Upper lobe of left lung (tissue), 4 donors: ENCODE results near the gene CABYR.

ENCODE experiments used
- EP300 ChIP-seq, 4 donors: sonication (generic); formaldehyde crosslinking; IDR thresholded peaks; one replicate each; pipeline ENCODE4 v1.5.1; 2017; ENCODE audit warnings: antibody characterized with exemption in 4 of 4, control low read depth in 2 of 4
- POLR2AphosphoS5 ChIP-seq, 2 donors: sonication (generic); formaldehyde crosslinking; IDR thresholded peaks; one replicate each; pipeline ENCODE4 v1.5.1; 2017; ENCODE audit warnings: antibody characterized with exemption in 2 of 2
- TF ChIP-seq, protein P1 (sequence below), 6 experiments: fragments of 450-650 bp in 4 of 6; fragments of 200-600 bp in 2 of 6; sonication (generic) in 2 of 6; IDR thresholded peaks; one replicate each; pipeline ENCODE4 v1.5.1; 2016 to 2019; ENCODE audit warnings: antibody characterized with exemption in 6 of 6

DNA sequence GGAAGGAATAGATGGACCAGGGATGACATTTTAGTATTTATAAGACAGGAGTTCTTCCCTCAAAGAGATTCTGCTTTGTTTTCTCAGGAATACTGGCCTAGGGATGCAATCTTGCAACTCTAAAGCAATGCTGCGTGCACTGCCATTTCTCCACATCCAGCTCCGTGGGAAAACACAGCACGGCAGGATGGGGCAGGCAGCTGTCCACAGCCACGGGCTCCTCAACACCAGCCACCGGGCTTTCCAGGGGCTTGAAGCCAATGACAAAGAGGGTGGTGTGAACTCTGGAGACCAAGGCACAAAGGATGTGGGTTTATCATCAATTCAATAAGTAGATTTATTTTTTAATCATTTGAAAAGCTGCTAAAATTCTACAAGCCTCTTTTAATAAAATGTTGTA lies 49.3 kb downstream of the CABYR start:
- TF ChIP-seq, protein P1, sequence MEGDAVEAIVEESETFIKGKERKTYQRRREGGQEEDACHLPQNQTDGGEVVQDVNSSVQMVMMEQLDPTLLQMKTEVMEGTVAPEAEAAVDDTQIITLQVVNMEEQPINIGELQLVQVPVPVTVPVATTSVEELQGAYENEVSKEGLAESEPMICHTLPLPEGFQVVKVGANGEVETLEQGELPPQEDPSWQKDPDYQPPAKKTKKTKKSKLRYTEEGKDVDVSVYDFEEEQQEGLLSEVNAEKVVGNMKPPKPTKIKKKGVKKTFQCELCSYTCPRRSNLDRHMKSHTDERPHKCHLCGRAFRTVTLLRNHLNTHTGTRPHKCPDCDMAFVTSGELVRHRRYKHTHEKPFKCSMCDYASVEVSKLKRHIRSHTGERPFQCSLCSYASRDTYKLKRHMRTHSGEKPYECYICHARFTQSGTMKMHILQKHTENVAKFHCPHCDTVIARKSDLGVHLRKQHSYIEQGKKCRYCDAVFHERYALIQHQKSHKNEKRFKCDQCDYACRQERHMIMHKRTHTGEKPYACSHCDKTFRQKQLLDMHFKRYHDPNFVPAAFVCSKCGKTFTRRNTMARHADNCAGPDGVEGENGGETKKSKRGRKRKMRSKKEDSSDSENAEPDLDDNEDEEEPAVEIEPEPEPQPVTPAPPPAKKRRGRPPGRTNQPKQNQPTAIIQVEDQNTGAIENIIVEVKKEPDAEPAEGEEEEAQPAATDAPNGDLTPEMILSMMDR (IDR thresholded peaks at IDR 0.05), result no peak
- no peak for TF ChIP-seq POLR2AphosphoS5 (IDR thresholded peaks at IDR 0.05)
- no peak for TF ChIP-seq EP300 (IDR thresholded peaks at IDR 0.05)
